ENCODE data around the gene POP5.

- TF ChIP-seq CTCF (conservative IDR thresholded peaks at IDR 0.05; ENCODE audit: low read depth, low read length): no peak
- no peak for TF ChIP-seq EZH2 (IDR thresholded peaks at IDR 0.05; ENCODE audit: borderline replicate concordance, low read depth, low read length, poor library complexity, severe bottlenecking)
These were observed 7.6 kb downstream of the POP5 start for GRCh38 chr12:120573560-120573959.
